NCI-H82 (cell line): ENCODE measurements around the gene THBS2.

ENCODE experiments used
- DNase-seq: peaks from one replicate; lab custom pipeline; 2025; lab: John Stamatoyannopoulos, UW

THBS2 gene

GRCh38 chr6:169249057-169249456, 4.6 kb downstream of the THBS2 start:
- DNase-seq: no peak

- DNase-seq: no peak
These were observed 5.1 kb downstream of the THBS2 start for GRCh38 chr6:169248521-169248971.

GRCh38 chr6:169247991-169248390, 5.7 kb downstream of the THBS2 start:
- DNase-seq: no peak

GRCh38 chr6:169247419-169247818, 6.2 kb downstream of the THBS2 start:
- no peak for DNase-seq

GRCh38 chr6:169246445-169246844, 7.2 kb downstream of the THBS2 start:
- DNase-seq: no peak

GRCh38 chr6:169244684-169245383, 8.8 kb downstream of the THBS2 start:
- no peak for DNase-seq

- no peak for DNase-seq
These were observed 10.0 kb downstream of the THBS2 start for GRCh38 chr6:169243661-169244060.

- DNase-seq: no peak
These were observed 10.5 kb downstream of the THBS2 start for GRCh38 chr6:169243186-169243585.

- no peak for DNase-seq
These were observed 11.8 kb downstream of the THBS2 start for GRCh38 chr6:169241688-169242350.

- no peak for DNase-seq
These were observed 12.9 kb downstream of the THBS2 start for GRCh38 chr6:169240591-169241390.

- DNase-seq: no peak
These were observed 13.5 kb downstream of the THBS2 start for GRCh38 chr6:169240125-169240524.

- no peak for DNase-seq
These were observed 14.5 kb downstream of the THBS2 start for GRCh38 chr6:169239181-169239580.

- DNase-seq: no peak
These were observed 14.9 kb downstream of the THBS2 start for GRCh38 chr6:169238766-169239165.

- DNase-seq: no peak
These were observed 16.0 kb downstream of the THBS2 start for GRCh38 chr6:169237496-169238134.

- no peak for DNase-seq
These were observed 16.7 kb downstream of the THBS2 start for GRCh38 chr6:169236988-169237387.

GRCh38 chr6:169236545-169236944, 17.1 kb downstream of the THBS2 start:
- DNase-seq: no peak

- no peak for DNase-seq
These were observed 18.4 kb downstream of the THBS2 start for GRCh38 chr6:169235286-169235685.

- no peak for DNase-seq
These were observed 19.0 kb downstream of the THBS2 start for GRCh38 chr6:169234634-169235033.

GRCh38 chr6:169233832-169234231, 19.8 kb downstream of the THBS2 start:
- DNase-seq: no peak

- DNase-seq: no peak
These were observed 20.5 kb downstream of the THBS2 start for GRCh38 chr6:169233181-169233580.

- no peak for DNase-seq
These were observed 21.1 kb downstream of the THBS2 start for GRCh38 chr6:169232507-169232931.

- DNase-seq: no peak
These were observed 21.7 kb downstream of the THBS2 start for GRCh38 chr6:169231790-169232506.
